ENCODE results near the gene GBE1.

DNA sequence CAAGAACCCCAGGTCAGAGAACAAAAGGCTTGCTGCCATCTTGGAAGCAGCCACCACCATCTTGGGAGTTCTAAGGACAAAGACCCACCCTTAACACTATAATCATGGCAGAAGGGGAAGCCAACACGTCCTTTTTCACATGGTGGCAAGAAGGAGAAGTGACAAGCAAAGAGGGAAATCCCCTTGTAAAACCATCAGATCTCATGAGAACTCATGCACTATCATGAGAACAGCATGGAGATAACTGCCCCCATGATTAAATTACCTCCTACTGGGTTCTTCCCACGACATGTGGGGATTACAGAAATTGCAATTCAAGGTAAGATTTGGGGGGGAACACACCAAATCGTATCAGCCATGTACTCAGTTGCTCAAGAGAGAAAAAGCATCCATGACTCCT, 21.1 kb upstream of the GBE1 start:
- TF ChIP-seq TEAD4 (IDR thresholded peaks at IDR 0.05), result no peak
- no peak for TF ChIP-seq CEBPB (IDR thresholded peaks at IDR 0.05)
- TF ChIP-seq FOXM1 (IDR thresholded peaks at IDR 0.05; ENCODE audit: borderline replicate concordance, low read depth), result no peak
- no peak for TF ChIP-seq EP300 (IDR thresholded peaks at IDR 0.05; ENCODE audit: borderline replicate concordance)
- TF ChIP-seq, protein P1, sequence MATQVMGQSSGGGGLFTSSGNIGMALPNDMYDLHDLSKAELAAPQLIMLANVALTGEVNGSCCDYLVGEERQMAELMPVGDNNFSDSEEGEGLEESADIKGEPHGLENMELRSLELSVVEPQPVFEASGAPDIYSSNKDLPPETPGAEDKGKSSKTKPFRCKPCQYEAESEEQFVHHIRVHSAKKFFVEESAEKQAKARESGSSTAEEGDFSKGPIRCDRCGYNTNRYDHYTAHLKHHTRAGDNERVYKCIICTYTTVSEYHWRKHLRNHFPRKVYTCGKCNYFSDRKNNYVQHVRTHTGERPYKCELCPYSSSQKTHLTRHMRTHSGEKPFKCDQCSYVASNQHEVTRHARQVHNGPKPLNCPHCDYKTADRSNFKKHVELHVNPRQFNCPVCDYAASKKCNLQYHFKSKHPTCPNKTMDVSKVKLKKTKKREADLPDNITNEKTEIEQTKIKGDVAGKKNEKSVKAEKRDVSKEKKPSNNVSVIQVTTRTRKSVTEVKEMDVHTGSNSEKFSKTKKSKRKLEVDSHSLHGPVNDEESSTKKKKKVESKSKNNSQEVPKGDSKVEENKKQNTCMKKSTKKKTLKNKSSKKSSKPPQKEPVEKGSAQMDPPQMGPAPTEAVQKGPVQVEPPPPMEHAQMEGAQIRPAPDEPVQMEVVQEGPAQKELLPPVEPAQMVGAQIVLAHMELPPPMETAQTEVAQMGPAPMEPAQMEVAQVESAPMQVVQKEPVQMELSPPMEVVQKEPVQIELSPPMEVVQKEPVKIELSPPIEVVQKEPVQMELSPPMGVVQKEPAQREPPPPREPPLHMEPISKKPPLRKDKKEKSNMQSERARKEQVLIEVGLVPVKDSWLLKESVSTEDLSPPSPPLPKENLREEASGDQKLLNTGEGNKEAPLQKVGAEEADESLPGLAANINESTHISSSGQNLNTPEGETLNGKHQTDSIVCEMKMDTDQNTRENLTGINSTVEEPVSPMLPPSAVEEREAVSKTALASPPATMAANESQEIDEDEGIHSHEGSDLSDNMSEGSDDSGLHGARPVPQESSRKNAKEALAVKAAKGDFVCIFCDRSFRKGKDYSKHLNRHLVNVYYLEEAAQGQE (IDR thresholded peaks at IDR 0.05; ENCODE audit: low read depth), result no peak
- TF ChIP-seq, protein P2, sequence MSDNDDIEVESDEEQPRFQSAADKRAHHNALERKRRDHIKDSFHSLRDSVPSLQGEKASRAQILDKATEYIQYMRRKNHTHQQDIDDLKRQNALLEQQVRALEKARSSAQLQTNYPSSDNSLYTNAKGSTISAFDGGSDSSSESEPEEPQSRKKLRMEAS (IDR thresholded peaks at IDR 0.05), result no peak
- TF ChIP-seq YY1 (IDR thresholded peaks at IDR 0.05; ENCODE audit: low read depth), result no peak

All from Ishikawa (cell line).